H9 (cell line): Measurements from ENCODE around the gene VCAN. TPM values are rescaled to one million over a fixed set of nuclear protein-coding genes. Genes with fewer than 3 reads are reported as not detected.

Source experiments
- DNase-seq: peaks from one replicate; pipeline ENCODE4 v3.0.0-alpha.2; 2017
- H2AFZ ChIP-seq: one replicate; pipeline ENCODE4 v1.6.1; 2013; ENCODE audit warnings: mild to moderate bottlenecking, low read length, control low read depth, moderate library complexity
- H2AK5ac ChIP-seq: 2 replicates; pipeline ENCODE4 v1.6.1; 2013; ENCODE audit warnings: low read length, control low read depth, mixed read lengths; ENCODE audit not compliant: insufficient read length
- H2BK120ac ChIP-seq: one replicate; pipeline ENCODE4 v1.6.1; 2013; ENCODE audit warnings: low read depth, mild to moderate bottlenecking, low read length, control low read depth, inconsistent platforms; ENCODE audit not compliant: poor library complexity, severe bottlenecking
- H2BK12ac ChIP-seq: 2 replicates; pipeline ENCODE4 v1.6.1; 2013; ENCODE audit warnings: low read length, control low read depth, mixed read lengths, low read depth; ENCODE audit not compliant: insufficient read length
- H2BK15ac ChIP-seq: 2 replicates; pipeline ENCODE4 v1.6.1; 2013; ENCODE audit warnings: low read depth, low read length, control low read depth
- H2BK20ac ChIP-seq: one replicate; pipeline ENCODE4 v1.6.1; 2013; ENCODE audit warnings: low read depth, mild to moderate bottlenecking, low read length, control low read depth, inconsistent platforms; ENCODE audit not compliant: poor library complexity, severe bottlenecking
- H2BK5ac ChIP-seq: 2 replicates; pipeline ENCODE4 v1.6.1; 2013; ENCODE audit warnings: low read length, control low read depth, mixed read lengths; ENCODE audit not compliant: insufficient read length
- H3K14ac ChIP-seq: 2 replicates; pipeline ENCODE4 v1.6.1; 2013; ENCODE audit warnings: low read length, control low read depth; ENCODE audit not compliant: insufficient read depth
- H3K18ac ChIP-seq: 2 replicates; pipeline ENCODE4 v1.6.1; 2013; ENCODE audit warnings: low read depth, mild to moderate bottlenecking, mixed read lengths, low read length, control low read depth; ENCODE audit not compliant: insufficient read length
- H3K23ac ChIP-seq: 2 replicates; pipeline ENCODE4 v1.6.1; 2013; ENCODE audit warnings: low read length, control low read depth, mixed read lengths, low read depth; ENCODE audit not compliant: insufficient read length
- H3K23me2 ChIP-seq: 2 replicates; pipeline ENCODE4 v1.6.1; 2013; ENCODE audit warnings: low read depth, mild to moderate bottlenecking, mixed read lengths, low read length, control low read depth; ENCODE audit not compliant: insufficient read length, poor library complexity, severe bottlenecking
- H3K27ac ChIP-seq: 2 replicates; pipeline ENCODE4 v1.5.1; 2013; ENCODE audit warnings: low read length, control low read depth, mixed read lengths, low read depth; ENCODE audit not compliant: insufficient read length
- H3K27me3 ChIP-seq: 2 replicates; pipeline ENCODE4 v1.6.1; 2013; ENCODE audit warnings: low read length, control low read depth, inconsistent platforms; ENCODE audit not compliant: insufficient read depth
- H3K4ac ChIP-seq: 2 replicates; pipeline ENCODE4 v1.6.1; 2013; ENCODE audit warnings: low read depth, mild to moderate bottlenecking, control low read depth, inconsistent platforms, low read length, moderate library complexity
- H3K4me1 ChIP-seq: 2 replicates; pipeline ENCODE4 v1.6.1; 2013; ENCODE audit warnings: low read length, control low read depth, inconsistent platforms; ENCODE audit not compliant: insufficient read depth
- H3K4me2 ChIP-seq: 2 replicates; pipeline ENCODE4 v1.6.1; 2013; ENCODE audit warnings: low read length, control low read depth, mixed read lengths; ENCODE audit not compliant: insufficient read length, insufficient read depth
- H3K56ac ChIP-seq: 2 replicates; pipeline ENCODE4 v1.6.1; 2013; ENCODE audit warnings: low read depth, mild to moderate bottlenecking, mixed read lengths, low read length, control low read depth; ENCODE audit not compliant: insufficient read length
- H3K79me1 ChIP-seq: 2 replicates; pipeline ENCODE4 v1.6.1; 2013; ENCODE audit warnings: low read depth, mild to moderate bottlenecking, moderate library complexity, low read length, control low read depth, inconsistent platforms; ENCODE audit not compliant: insufficient read depth, poor library complexity, severe bottlenecking
- H3K79me2 ChIP-seq: 2 replicates; pipeline ENCODE4 v1.6.1; 2013; ENCODE audit warnings: low read length, control low read depth, inconsistent platforms; ENCODE audit not compliant: insufficient read depth
- H3K9ac ChIP-seq: 2 replicates; pipeline ENCODE4 v1.6.1; 2013; ENCODE audit warnings: low read length, control low read depth, mixed read lengths; ENCODE audit not compliant: insufficient read length; ENCODE audit errors: extremely low read depth
- H3K9me3 ChIP-seq: one replicate; pipeline ENCODE4 v1.6.1; 2013; ENCODE audit warnings: low read depth, low read length, inconsistent platforms; ENCODE audit not compliant: control insufficient read depth
- H3T11ph ChIP-seq: one replicate; pipeline ENCODE4 v1.6.1; 2013; ENCODE audit warnings: mild to moderate bottlenecking, low read length, control low read depth, inconsistent platforms
- H4K20me1 ChIP-seq: one replicate; pipeline ENCODE4 v1.6.1; 2013; ENCODE audit not compliant: control insufficient read depth, insufficient read length, insufficient read depth
- H4K5ac ChIP-seq: 2 replicates; pipeline ENCODE4 v1.6.1; 2013; ENCODE audit warnings: low read depth, mild to moderate bottlenecking, mixed read lengths, low read length, control low read depth; ENCODE audit not compliant: insufficient read length
- H4K8ac ChIP-seq: replicated peaks from 2 replicates; pipeline ENCODE4 v1.6.1; 2013; ENCODE audit warnings: low read length, control low read depth, mixed read lengths, low read depth; ENCODE audit not compliant: insufficient read length
- H4K91ac ChIP-seq: 2 replicates; pipeline ENCODE4 v1.6.1; 2013; ENCODE audit warnings: low read depth, mild to moderate bottlenecking, moderate library complexity, mixed read lengths, low read length, control low read depth; ENCODE audit not compliant: insufficient read length
- H3K27ac Mint-ChIP-seq, 3 experiments: 2 replicates in 2 of 3; 3 replicates in 1 of 3; pipeline ENCODE4 v1.8.0; 2020 to 2021; ENCODE audit warnings: mixed read lengths in 3 of 3, mild to moderate bottlenecking in 1 of 3, moderate library complexity in 1 of 3
- H3K27me3 Mint-ChIP-seq: 2 replicates; pipeline ENCODE4 v1.8.0; 2021; ENCODE audit warnings: low read depth, mild to moderate bottlenecking, moderate library complexity, mixed read lengths
- H3K36me3 Mint-ChIP-seq, 3 experiments: 2 replicates in 2 of 3; 3 replicates in 1 of 3; pipeline ENCODE4 v1.8.0; 2020 to 2021; ENCODE audit warnings: low read depth in 3 of 3, mixed read lengths in 3 of 3; ENCODE audit not compliant: insufficient read depth in 1 of 3
- H3K4me1 Mint-ChIP-seq, 2 experiments: 2 replicates each; pipeline ENCODE4 v1.8.0; 2020; ENCODE audit warnings: mixed read lengths in 2 of 2
- H3K4me3 Mint-ChIP-seq, 2 experiments: 2 replicates in 1 of 2; 3 replicates in 1 of 2; pipeline ENCODE4 v1.8.0; 2020 to 2021; ENCODE audit warnings: mild to moderate bottlenecking in 2 of 2, mixed read lengths in 2 of 2, moderate library complexity in 1 of 2
- H3K9me3 Mint-ChIP-seq, 2 experiments: 2 replicates in 1 of 2; 3 replicates in 1 of 2; pipeline ENCODE4 v1.8.0; 2020; ENCODE audit warnings: mild to moderate bottlenecking in 2 of 2, mixed read lengths in 2 of 2, moderate library complexity in 1 of 2
- WGBS: extraction: QIAGEN DNeasy Blood & Tissue Kit; methylation state at CpG from one replicate; pipeline ENCODE4 v1.1.7; 2013; ENCODE audit warnings: missing lambda C conversion rate, low lambda C conversion rate, mixed read lengths; ENCODE audit not compliant: insufficient read length; ENCODE audit errors: extremely low coverage; 5-methylcytosine and 5-hydroxymethylcytosine counted together
- total RNA-seq: library from RNA; stranded (reverse); gene quantifications from 2 replicates; pipeline ENCODE4 v1.2.1, GENCODE V29; 2021
- TF ChIP-seq, protein P1 (sequence below): fragments of 200-600 bp; sonication (generic); conservative IDR thresholded peaks from 3 replicates; pipeline ENCODE4 v1.8.0; 2021; ENCODE audit warnings: antibody characterized with exemption, mild to moderate bottlenecking

The VCAN gene
- total RNA-seq, 1 experiment from 2014 or later, result 278 TPM

DNA sequence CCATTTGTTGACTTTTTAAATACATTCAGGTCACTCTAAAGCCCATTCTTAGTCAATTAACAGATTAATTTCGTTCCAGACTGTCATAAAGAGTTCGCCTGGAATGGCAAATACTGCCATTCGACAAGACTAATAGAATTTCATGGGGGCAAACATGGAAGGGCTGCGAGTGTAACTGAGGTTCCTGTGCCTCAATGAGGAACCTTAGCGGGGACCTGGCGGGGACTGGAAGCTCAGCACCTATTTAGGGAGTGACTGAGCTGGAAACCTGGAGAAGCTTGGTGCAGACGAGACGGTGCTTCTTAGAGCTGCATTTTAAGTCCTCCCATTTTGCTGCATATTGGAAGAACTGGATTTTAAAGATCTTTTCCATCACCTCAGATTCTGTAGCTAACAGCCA is 3.4 kb downstream of the VCAN start:
- Histone ChIP-seq H3K79me2 (peaks cover 23% of the 10 kb centered on the region; the same call in 1 of the 2 replicates), H3T11ph (no peak overlapping the region), H2BK5ac (no peak overlapping the region), H3K9me3 (no peaks in the 10 kb centered on the region), H3K27me3 (no peaks in the 10 kb centered on the region), H3K4me2 (peak overlapping the region; percentile 55), H3K79me1 (no peaks in the 10 kb centered on the region), H4K20me1 (no peaks in the 10 kb centered on the region), H3K18ac (no peak overlapping the region), H4K5ac (no peak overlapping the region), H3K56ac (no peak overlapping the region), H3K27ac (peak overlapping the region; percentile 90), H2BK120ac (no peak overlapping the region), H3K14ac (no peak overlapping the region), H2BK15ac (no peak overlapping the region), H2AFZ (no peak overlapping the region), H3K4ac (no peak overlapping the region), H3K23me2 (peaks cover 36% of the 10 kb centered on the region), H4K91ac (no peak overlapping the region), H3K23ac (no peak overlapping the region), H2BK20ac (no peak overlapping the region), H2AK5ac (no peak overlapping the region), H3K4me1 (peaks cover 8% of the 10 kb centered on the region; the same call in 1 of the 2 replicates), H2BK12ac (no peak overlapping the region), H3K9ac (peak overlapping the region; percentile 66), H4K8ac (no peak overlapping the region)
- WGBS, result no CpG with 5 or more reads among the region's 8 CpGs
- Mint-ChIP-seq H3K4me1 (peaks cover 47 to 55% of the 10 kb centered on the region in 2 experiments), H3K36me3 (peaks cover 4 to 29% (median 7%) of the 10 kb centered on the region in 3 experiments; a peak in 6 of 7 replicates), H3K27me3 (no peaks in the 10 kb centered on the region), H3K9me3 (no peaks in the 10 kb centered on the region; a peak in 2 of 5 replicates), H3K4me3 (peak overlapping the region; percentile 68 to 92), H3K27ac (peak overlapping the region; percentile 93 to 98 (median 96))
- TF ChIP-seq, protein P1, sequence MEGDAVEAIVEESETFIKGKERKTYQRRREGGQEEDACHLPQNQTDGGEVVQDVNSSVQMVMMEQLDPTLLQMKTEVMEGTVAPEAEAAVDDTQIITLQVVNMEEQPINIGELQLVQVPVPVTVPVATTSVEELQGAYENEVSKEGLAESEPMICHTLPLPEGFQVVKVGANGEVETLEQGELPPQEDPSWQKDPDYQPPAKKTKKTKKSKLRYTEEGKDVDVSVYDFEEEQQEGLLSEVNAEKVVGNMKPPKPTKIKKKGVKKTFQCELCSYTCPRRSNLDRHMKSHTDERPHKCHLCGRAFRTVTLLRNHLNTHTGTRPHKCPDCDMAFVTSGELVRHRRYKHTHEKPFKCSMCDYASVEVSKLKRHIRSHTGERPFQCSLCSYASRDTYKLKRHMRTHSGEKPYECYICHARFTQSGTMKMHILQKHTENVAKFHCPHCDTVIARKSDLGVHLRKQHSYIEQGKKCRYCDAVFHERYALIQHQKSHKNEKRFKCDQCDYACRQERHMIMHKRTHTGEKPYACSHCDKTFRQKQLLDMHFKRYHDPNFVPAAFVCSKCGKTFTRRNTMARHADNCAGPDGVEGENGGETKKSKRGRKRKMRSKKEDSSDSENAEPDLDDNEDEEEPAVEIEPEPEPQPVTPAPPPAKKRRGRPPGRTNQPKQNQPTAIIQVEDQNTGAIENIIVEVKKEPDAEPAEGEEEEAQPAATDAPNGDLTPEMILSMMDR, result no peak
- no peak for DNase-seq
